Fibroblast of lung (primary cell): Measurements from ENCODE around the gene TWNK.

Experiments used
- EZH2 ChIP-seq: IDR thresholded peaks from 2 replicates; pipeline ENCODE4 v1.5.1; 2012; ENCODE audit warnings: low read length, control low read depth, mild to moderate bottlenecking; ENCODE audit errors: missing control alignments
- TF ChIP-seq, protein P1 (sequence below), 2 donors: IDR thresholded peaks in 1 of 2; conservative IDR thresholded peaks in 1 of 2; 1 replicate in 1 of 2; 2 replicates in 1 of 2; pipeline ENCODE4 v1.5.1; 2011 to 2012; ENCODE audit warnings: low read length in 2 of 2, control low read depth in 1 of 2, inconsistent platforms in 1 of 2, low read depth in 1 of 2, mild to moderate bottlenecking in 1 of 2

DNA sequence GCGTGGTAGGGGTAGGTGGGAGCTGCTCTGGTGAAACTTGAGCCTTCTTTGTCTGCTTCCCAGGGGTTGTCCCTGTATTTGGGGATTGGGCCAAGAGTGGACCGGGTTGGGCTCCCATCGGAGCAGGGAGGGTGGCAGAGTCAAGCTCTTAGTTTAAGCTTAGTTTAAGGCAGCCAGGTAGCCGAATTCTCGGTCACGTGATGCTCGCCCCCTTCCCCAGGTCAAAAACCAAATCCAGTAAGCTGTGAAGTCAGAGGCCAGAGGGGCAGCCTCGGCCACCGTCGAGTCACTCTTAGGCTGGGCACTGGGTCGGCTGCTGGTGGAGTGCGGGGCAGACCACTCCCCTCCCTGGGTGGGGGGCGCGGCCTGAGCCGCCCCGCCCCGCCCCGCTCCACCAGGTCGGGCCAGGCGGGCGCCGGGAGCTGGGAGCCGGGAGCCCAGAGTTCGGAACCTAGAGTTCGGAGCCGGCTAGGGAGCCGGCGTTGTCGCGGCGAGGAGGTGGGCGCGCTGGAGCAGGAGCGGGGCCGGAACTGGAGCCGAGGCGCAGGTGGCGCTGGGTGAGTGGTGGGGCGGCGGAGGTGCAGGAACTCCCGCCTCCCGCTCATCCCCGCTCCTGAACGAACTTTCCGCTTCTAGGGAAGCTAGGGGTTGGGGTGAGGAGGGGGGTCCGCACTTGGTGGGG, 9.5 kb downstream of the TWNK start:
- TF ChIP-seq, protein P1, sequence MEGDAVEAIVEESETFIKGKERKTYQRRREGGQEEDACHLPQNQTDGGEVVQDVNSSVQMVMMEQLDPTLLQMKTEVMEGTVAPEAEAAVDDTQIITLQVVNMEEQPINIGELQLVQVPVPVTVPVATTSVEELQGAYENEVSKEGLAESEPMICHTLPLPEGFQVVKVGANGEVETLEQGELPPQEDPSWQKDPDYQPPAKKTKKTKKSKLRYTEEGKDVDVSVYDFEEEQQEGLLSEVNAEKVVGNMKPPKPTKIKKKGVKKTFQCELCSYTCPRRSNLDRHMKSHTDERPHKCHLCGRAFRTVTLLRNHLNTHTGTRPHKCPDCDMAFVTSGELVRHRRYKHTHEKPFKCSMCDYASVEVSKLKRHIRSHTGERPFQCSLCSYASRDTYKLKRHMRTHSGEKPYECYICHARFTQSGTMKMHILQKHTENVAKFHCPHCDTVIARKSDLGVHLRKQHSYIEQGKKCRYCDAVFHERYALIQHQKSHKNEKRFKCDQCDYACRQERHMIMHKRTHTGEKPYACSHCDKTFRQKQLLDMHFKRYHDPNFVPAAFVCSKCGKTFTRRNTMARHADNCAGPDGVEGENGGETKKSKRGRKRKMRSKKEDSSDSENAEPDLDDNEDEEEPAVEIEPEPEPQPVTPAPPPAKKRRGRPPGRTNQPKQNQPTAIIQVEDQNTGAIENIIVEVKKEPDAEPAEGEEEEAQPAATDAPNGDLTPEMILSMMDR (conservative IDR thresholded peaks at IDR 0.05 in 1 of 2, IDR thresholded peaks at IDR 0.05 in 1 of 2; ENCODE audit: low read depth in 1 of 2, low read length in 2 of 2) = no peak
- TF ChIP-seq EZH2 = no peak
